AG10803 (cell line): ENCODE data around the gene DSE.

Experiments used
- DNase-seq: peaks from one replicate; pipeline ENCODE4 v3.0.0; 2010; ENCODE audit warnings: low read depth
- H3K4me3 ChIP-seq: 2 replicates; pipeline ENCODE4 v1.5.1; 2011; ENCODE audit warnings: mild to moderate bottlenecking, low read length, control low read depth
- CTCF ChIP-seq: conservative IDR thresholded peaks from 2 replicates; pipeline ENCODE4 v1.5.1; 2011; ENCODE audit warnings: mild to moderate bottlenecking, low read length, control low read depth, inconsistent platforms

Gene DSE

DNA sequence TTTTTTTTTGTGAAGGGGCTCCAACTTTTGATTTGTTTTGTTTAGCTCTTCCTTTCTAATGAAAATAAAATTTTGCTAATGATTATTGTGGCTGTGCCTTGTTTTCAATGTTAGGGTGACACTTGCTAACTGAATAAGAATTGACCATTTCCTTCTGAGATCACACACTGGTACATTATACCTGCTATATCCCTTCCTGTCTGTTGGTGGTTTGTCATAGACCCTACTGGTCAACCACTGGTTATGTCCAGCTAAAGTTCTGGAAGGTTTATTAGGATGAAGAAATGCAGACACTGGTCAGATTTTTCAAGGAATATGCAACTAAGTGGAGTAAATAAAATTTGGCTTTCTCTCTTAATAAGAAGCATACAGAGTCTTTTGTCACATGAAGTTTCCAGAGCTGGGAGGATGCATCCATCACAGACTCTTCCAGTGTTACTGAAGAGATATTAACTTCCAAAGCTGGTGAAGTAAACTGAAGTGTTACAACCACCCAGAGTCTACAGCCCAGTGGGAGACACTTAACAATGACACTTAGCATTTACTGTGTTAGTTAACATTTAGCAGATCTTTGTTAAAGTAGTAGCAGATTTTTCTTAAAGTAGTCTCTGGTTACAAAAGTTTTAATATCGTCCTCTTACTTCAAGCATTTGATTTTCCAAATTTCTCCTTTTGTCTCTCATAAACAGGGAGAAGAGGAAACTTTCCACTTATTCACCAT is 121.0 kb downstream of the DSE start:
- no peak overlapping the region for H3K4me3 ChIP-seq
- DNase-seq = no peak
- TF ChIP-seq CTCF = no peak

DNA sequence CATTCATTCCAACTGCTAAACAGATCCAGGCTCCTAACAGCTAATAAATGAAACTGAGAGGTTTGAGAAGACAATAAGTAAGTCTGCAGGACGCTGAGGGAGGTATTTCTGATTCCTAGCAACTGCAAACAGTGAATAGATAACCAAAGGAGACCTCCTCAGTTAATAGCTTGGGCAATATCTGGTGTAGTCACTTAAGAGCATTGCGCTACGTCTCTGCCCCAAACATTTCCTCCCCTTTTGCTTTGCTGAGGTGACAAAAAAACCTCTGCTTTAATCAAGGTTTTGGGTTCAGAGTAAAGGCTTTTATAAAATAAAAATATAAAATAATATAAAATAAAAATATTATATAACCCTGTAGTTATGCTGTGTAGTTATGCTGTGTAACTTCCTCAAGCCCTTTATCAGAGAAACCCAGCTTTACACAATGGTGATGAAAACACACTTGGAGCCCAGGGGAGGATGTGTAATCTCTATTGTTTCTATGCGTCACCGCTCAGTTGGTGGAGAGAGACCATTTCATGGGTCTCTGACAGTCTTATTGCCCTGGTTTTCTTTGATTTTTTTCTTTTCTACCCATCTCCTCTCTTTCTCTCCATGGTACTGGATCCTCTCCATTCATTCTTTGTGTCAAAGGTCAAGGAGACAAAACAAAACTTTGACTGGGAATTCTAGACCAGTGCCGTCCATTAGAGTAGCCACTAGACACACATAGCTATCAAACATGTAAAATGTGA is 121.8 kb downstream of the DSE start:
- H3K4me3 ChIP-seq = no peak overlapping the region
- TF ChIP-seq CTCF = no peak
- no peak for DNase-seq
